Naive thymus-derived CD4-positive, alpha-beta T cell (primary cell): ENCODE results near the gene UTP4. TPM values are rescaled to one million over a fixed set of nuclear protein-coding genes. Genes with fewer than 3 reads are reported as not detected.

Source experiments
- ATAC-seq: fragments of 150-1000 bp; cut with Tn5 transposase; 2 replicates; pipeline ENCODE4 v1.10.0; 2021; ENCODE audit warnings: mild to moderate bottlenecking, moderate library complexity
- CTCF ChIA-PET: fragments of 350-600 bp; sonication (Branson Sonifier 250); formaldehyde crosslinking; loops from one replicate; lab custom pipeline; 2021; ENCODE audit warnings: antibody characterized with exemption; lab: Charles Lee
- POLR2A ChIA-PET: fragments of 350-600 bp; sonication (Branson Sonifier 250); formaldehyde crosslinking; loops from one replicate; lab custom pipeline; 2021; ENCODE audit warnings: antibody characterized with exemption, inconsistent platforms; lab: Charles Lee
- DNase-seq, 9 donors: peaks; one replicate each; pipeline versions ENCODE4 v3.0.0 to v3.0.0-alpha.2; 2020 to 2022; ENCODE audit warnings: mixed read lengths in 1 of 9
- H3K27ac ChIP-seq: one replicate; pipeline ENCODE4 v1.7.0; 2013; ENCODE audit warnings: mild to moderate bottlenecking, low read depth, low read length, moderate library complexity
- H3K27me3 ChIP-seq, 2 donors: one replicate each; pipeline ENCODE4 v1.7.0; 2013; ENCODE audit warnings: low read length in 2 of 2, mild to moderate bottlenecking in 2 of 2, moderate library complexity in 2 of 2; ENCODE audit not compliant: control insufficient read depth in 2 of 2, insufficient read depth in 2 of 2
- H3K36me3 ChIP-seq, 3 experiments: 1 replicate in 2 of 3; 2 replicates in 1 of 3; pipeline ENCODE4 v1.7.0; 2013; ENCODE audit warnings: low read length in 3 of 3, mild to moderate bottlenecking in 3 of 3, moderate library complexity in 1 of 3; ENCODE audit not compliant: insufficient read depth in 3 of 3, control insufficient read depth in 2 of 3
- H3K4me1 ChIP-seq, 2 donors: one replicate each; pipeline ENCODE4 v1.7.0; 2013; ENCODE audit warnings: low read length in 2 of 2, mild to moderate bottlenecking in 2 of 2, moderate library complexity in 1 of 2; ENCODE audit not compliant: control insufficient read depth in 2 of 2, insufficient read depth in 2 of 2
- H3K4me3 ChIP-seq: 2 replicates; pipeline ENCODE4 v1.7.0; 2013; ENCODE audit warnings: mild to moderate bottlenecking, low read length
- H3K9me3 ChIP-seq, 3 experiments: 1 replicate in 2 of 3; 2 replicates in 1 of 3; pipeline ENCODE4 v1.7.0; 2013; ENCODE audit warnings: low read length in 3 of 3; ENCODE audit not compliant: control insufficient read depth in 2 of 3
- H3K27ac Mint-ChIP-seq, 9 donors: one replicate each; pipeline ENCODE4 v1.8.0; 2020 to 2022; ENCODE audit warnings: mixed read lengths in 9 of 9, mild to moderate bottlenecking in 8 of 9, moderate library complexity in 5 of 9, inconsistent platforms in 2 of 9
- H3K27me3 Mint-ChIP-seq, 5 donors: one replicate each; pipeline ENCODE4 v1.8.0; 2021 to 2022; ENCODE audit warnings: mixed read lengths in 5 of 5, mild to moderate bottlenecking in 1 of 5
- H3K36me3 Mint-ChIP-seq, 5 donors: one replicate each; pipeline ENCODE4 v1.8.0; 2020 to 2022; ENCODE audit warnings: mixed read lengths in 5 of 5, mild to moderate bottlenecking in 3 of 5, inconsistent platforms in 1 of 5
- H3K4me1 Mint-ChIP-seq, 7 donors: one replicate each; pipeline ENCODE4 v1.8.0; 2020 to 2022; ENCODE audit warnings: mixed read lengths in 7 of 7, mild to moderate bottlenecking in 3 of 7, inconsistent platforms in 1 of 7
- H3K4me3 Mint-ChIP-seq, 10 donors: one replicate each; pipeline ENCODE4 v1.8.0; 2020 to 2022; ENCODE audit warnings: mild to moderate bottlenecking in 10 of 10, mixed read lengths in 10 of 10, moderate library complexity in 6 of 10, inconsistent platforms in 2 of 10
- H3K9me3 Mint-ChIP-seq, 11 donors: one replicate each; pipeline ENCODE4 v1.8.0; 2020 to 2022; ENCODE audit warnings: mixed read lengths in 11 of 11, mild to moderate bottlenecking in 4 of 11, inconsistent platforms in 1 of 11, moderate library complexity in 1 of 11
- intact Hi-C, 2 donors: fragments of 100-400 bp; cut with micrococcal nuclease; formaldehyde crosslinking; loops; one replicate each; pipeline ENCODE4 v1.15.1; 2023
- polyA plus RNA-seq, 2 donors: library from polyadenylated mRNA; unstranded; fragments of 300-500 nt; fragmentation: Illumina TruSeq; gene quantifications; one replicate each; pipeline ENCODE4 v1.2.3, GENCODE V29; 2021
- total RNA-seq, 6 experiments: library from RNA in 5 of 6; stranded (reverse) in 5 of 6; gene quantifications; 1 replicate in 5 of 6; 2 replicates in 1 of 6; pipeline ENCODE4 v1.2.3 and lab custom pipeline; 2021 to 2026

UTP4 gene
- total and polyA plus RNA-seq, 7 experiments from 2014 or later = 31.9 to 82.0 (median 42.9) TPM

GRCh38 chr16:69171325-69172084 is 39.1 kb downstream of the UTP4 start:
- peaks cover 0 to 22% (median 0%) of the 10 kb centered on the region in 3 experiments for H3K36me3 ChIP-seq
- no peak for DNase-seq
- Mint-ChIP-seq H3K4me3 (no peak overlapping the region), H3K36me3 (peaks cover 0 to 37% (median 18%) of the 10 kb centered on the region in 5 donors), H3K4me1 (peaks cover 8 to 24% (median 14%) of the 10 kb centered on the region in 7 donors), H3K9me3 (no peaks in the 10 kb centered on the region), H3K27ac (peak overlapping the region in 1 of 9 donors; percentile 12), H3K27me3 (no peaks in the 10 kb centered on the region)
- H3K9me3 ChIP-seq = no peaks in the 10 kb centered on the region
- ChIA-PET CTCF (no interaction called here), POLR2A (interaction anchor here (0.6 kb wide), 1 partner anchor 17 kb away, joined by 3 read pairs; no protein-coding TSS in a partner anchor)
- H3K4me1 ChIP-seq = peaks cover 1 to 7% of the 10 kb centered on the region in 2 donors
- no peak overlapping the region for H3K27ac ChIP-seq
- no peaks in the 10 kb centered on the region for H3K27me3 ChIP-seq
- intact Hi-C loops = no loop called here
- no peak overlapping the region for H3K4me3 ChIP-seq
- ATAC-seq = no peak

- CTCF ChIA-PET = interaction anchor here (0.6 kb wide), 2 partner anchors 52 to 1043 kb away, joined by 3 read pairs; no protein-coding TSS in a partner anchor
- H3K4me1 Mint-ChIP-seq = peaks cover 0 to 15% (median 5%) of the 10 kb centered on the region in 7 donors
- H3K27me3 Mint-ChIP-seq = no peaks in the 10 kb centered on the region
- no peak overlapping the region for H3K4me3 Mint-ChIP-seq
- Histone ChIP-seq H3K4me3 (no peak overlapping the region), H3K27me3 (no peaks in the 10 kb centered on the region), H3K9me3 (no peaks in the 10 kb centered on the region), H3K27ac (no peak overlapping the region), H3K36me3 (no peaks in the 10 kb centered on the region), H3K4me1 (no peaks in the 10 kb centered on the region)
- POLR2A ChIA-PET = interaction anchor here (0.6 to 0.7 kb wide), 2 partner anchors 49 to 1314 kb away, joined by 3 read pairs; no protein-coding TSS in a partner anchor
- intact Hi-C loops = no loop called here
- no peak overlapping the region for H3K27ac Mint-ChIP-seq
- DNase-seq = no peak
- H3K36me3 Mint-ChIP-seq = peaks cover 0 to 12% (median 4%) of the 10 kb centered on the region in 5 donors
- ATAC-seq = no peak
- peaks cover 0 to 2% (median 0%) of the 10 kb centered on the region in 11 donors for H3K9me3 Mint-ChIP-seq
Observed at GRCh38 chr16:69176033-69176800, 43.8 kb downstream of the UTP4 start.

GRCh38 chr16:69179328-69180010 is 47.0 kb downstream of the UTP4 start:
- no peak overlapping the region for H3K4me3 ChIP-seq
- no peaks in the 10 kb centered on the region for H3K36me3 ChIP-seq
- no peak overlapping the region for H3K27ac ChIP-seq
- Mint-ChIP-seq H3K4me1 (peaks cover 0 to 8% (median 0%) of the 10 kb centered on the region in 7 donors), H3K4me3 (no peak overlapping the region), H3K9me3 (peaks cover 0 to 2% (median 0%) of the 10 kb centered on the region in 11 donors), H3K27ac (peak overlapping the region in 1 of 9 donors; percentile 9), H3K27me3 (no peaks in the 10 kb centered on the region), H3K36me3 (peaks cover 0 to 3% (median 0%) of the 10 kb centered on the region in 5 donors)
- no peaks in the 10 kb centered on the region for H3K9me3 ChIP-seq
- ChIA-PET POLR2A (interaction anchor here (0.6 kb wide), 2 partner anchors 28 to 47 kb away, joined by 3 to 5 read pairs; no protein-coding TSS in a partner anchor), CTCF (interaction anchor here (0.9 to 1.0 kb wide), 2 partner anchors 106 to 107 kb away, joined by 3 read pairs; no protein-coding TSS in a partner anchor)
- intact Hi-C loops = no loop called here
- no peak for ATAC-seq
- H3K4me1 ChIP-seq = no peaks in the 10 kb centered on the region
- no peaks in the 10 kb centered on the region for H3K27me3 ChIP-seq
- no peak for DNase-seq

- DNase-seq (no peak), ATAC-seq (no peak)
- no peak overlapping the region for H3K27ac ChIP-seq
- H3K27me3 ChIP-seq = no peaks in the 10 kb centered on the region
- intact Hi-C loops = no loop called here
- peaks cover 0 to 4% (median 0%) of the 10 kb centered on the region in 5 donors for H3K36me3 Mint-ChIP-seq
- ChIA-PET POLR2A (interaction anchor here (0.6 kb wide), 1 partner anchor 47 kb away, joined by 3 read pairs; no protein-coding TSS in a partner anchor), CTCF (interaction anchor here (0.9 to 1.0 kb wide), 2 partner anchors 105 to 106 kb away, joined by 3 read pairs; no protein-coding TSS in a partner anchor)
- H3K27me3 Mint-ChIP-seq = no peaks in the 10 kb centered on the region
- no peak overlapping the region for H3K4me3 ChIP-seq
- H3K4me3 Mint-ChIP-seq = no peak overlapping the region
- H3K27ac Mint-ChIP-seq = peak overlapping the region in 1 of 9 donors; percentile 9
- no peaks in the 10 kb centered on the region for H3K4me1 ChIP-seq
- H3K4me1 Mint-ChIP-seq = peaks cover 0 to 8% (median 4%) of the 10 kb centered on the region in 7 donors
- peaks cover 0 to 2% (median 0%) of the 10 kb centered on the region in 11 donors for H3K9me3 Mint-ChIP-seq
- H3K36me3 ChIP-seq = no peaks in the 10 kb centered on the region
- H3K9me3 ChIP-seq = no peaks in the 10 kb centered on the region
Observed at GRCh38 chr16:69180011-69180338, 47.5 kb downstream of the UTP4 start.

GRCh38 chr16:69182730-69183416 is 50.4 kb downstream of the UTP4 start:
- Histone ChIP-seq H3K27me3 (no peaks in the 10 kb centered on the region), H3K4me1 (peaks cover 6 to 7% of the 10 kb centered on the region in 2 donors), H3K27ac (no peak overlapping the region), H3K36me3 (peaks cover 0 to 4% (median 0%) of the 10 kb centered on the region in 3 experiments), H3K4me3 (no peak overlapping the region), H3K9me3 (no peaks in the 10 kb centered on the region)
- ChIA-PET CTCF (no interaction called here), POLR2A (no interaction called here)
- H3K36me3 Mint-ChIP-seq = peaks cover 0 to 4% (median 0%) of the 10 kb centered on the region in 5 donors
- peaks cover 0 to 2% (median 0%) of the 10 kb centered on the region in 11 donors for H3K9me3 Mint-ChIP-seq
- intact Hi-C loops = no loop called here
- no peak for ATAC-seq
- H3K4me1 Mint-ChIP-seq = peaks cover 0 to 19% (median 13%) of the 10 kb centered on the region in 7 donors
- H3K27ac Mint-ChIP-seq = peak overlapping the region in 1 of 9 donors; percentile 26
- no peak for DNase-seq
- H3K27me3 Mint-ChIP-seq = no peaks in the 10 kb centered on the region
- no peak overlapping the region for H3K4me3 Mint-ChIP-seq
